ENCODE measurements around the gene BEST3. TPM values are rescaled to one million over a fixed set of nuclear protein-coding genes. Genes with fewer than 3 reads are reported as not detected.

Gene BEST3
- not detected for total RNA-seq
- long read RNA-seq = 0 reads

GRCh38 chr12:69698769-69699540, at the start of gene BEST3:
Gene BEST3, minus strand, starts transcription at chr12:69699303. Its CDS starts 1,505 bp downstream, at chr12:69697798.
- no peak for DNase-seq (ENCODE audit: low spot score)

GRCh38 chr12:69744109-69744508, 45.0 kb upstream of the BEST3 start:
- DNase-seq (ENCODE audit: low spot score) = no peak

- DNase-seq (ENCODE audit: low spot score) = no peak
Observed at GRCh38 chr12:69739287-69740191, 40.4 kb upstream of the BEST3 start.

- DNase-seq (ENCODE audit: low spot score) = peak; percentile 96
Observed at GRCh38 chr12:69738351-69739286, 39.5 kb upstream of the BEST3 start, which contains the start of gene RAB3IP. Gene RAB3IP, plus strand, starts transcription at chr12:69738860. Its CDS starts 16,549 bp downstream, at chr12:69755409.

GRCh38 chr12:69733638-69734037, 34.5 kb upstream of the BEST3 start:
- DNase-seq (ENCODE audit: low spot score) = no peak

GRCh38 chr12:69732088-69732487, 33.0 kb upstream of the BEST3 start:
- DNase-seq (ENCODE audit: low spot score) = no peak

GRCh38 chr12:69726922-69727321, 27.8 kb upstream of the BEST3 start:
- DNase-seq (ENCODE audit: low spot score) = no peak

- DNase-seq (ENCODE audit: low spot score) = no peak
Observed at GRCh38 chr12:69720750-69721149, 21.6 kb upstream of the BEST3 start.

GRCh38 chr12:69719336-69720316, 20.5 kb upstream of the BEST3 start:
- DNase-seq (ENCODE audit: low spot score) = no peak

- DNase-seq (ENCODE audit: low spot score) = no peak
Observed at GRCh38 chr12:69714542-69714941, 15.4 kb upstream of the BEST3 start.

- no peak for DNase-seq (ENCODE audit: low spot score)
Observed at GRCh38 chr12:69712826-69713225, 13.7 kb upstream of the BEST3 start.

GRCh38 chr12:69708649-69709048, 9.5 kb upstream of the BEST3 start:
- DNase-seq (ENCODE audit: low spot score) = no peak

GRCh38 chr12:69704357-69704756, 5.3 kb upstream of the BEST3 start:
- DNase-seq (ENCODE audit: low spot score) = no peak

GRCh38 chr12:69703146-69703642, 4.1 kb upstream of the BEST3 start:
- DNase-seq (ENCODE audit: low spot score) = no peak

GRCh38 chr12:69701826-69702225, 2.7 kb upstream of the BEST3 start:
- no peak for DNase-seq (ENCODE audit: low spot score)

- DNase-seq (ENCODE audit: low spot score) = no peak
Observed at GRCh38 chr12:69698054-69698453, 1.0 kb downstream of the BEST3 start.

GRCh38 chr12:69694123-69694522, 5.0 kb downstream of the BEST3 start:
- DNase-seq (ENCODE audit: low spot score) = no peak

GRCh38 chr12:69689638-69690037, 9.5 kb downstream of the BEST3 start:
- no peak for DNase-seq (ENCODE audit: low spot score)

Measured in mesenteric fat pad (tissue), 1 donor.